ENCODE results near the gene GRIP1. TPM values are rescaled to one million over a fixed set of nuclear protein-coding genes. Genes with fewer than 3 reads are reported as not detected.

The GRIP1 gene
- total and polyA plus RNA-seq, 2 experiments from 2014 or later, result 5.1 to 13.7 TPM

DNA sequence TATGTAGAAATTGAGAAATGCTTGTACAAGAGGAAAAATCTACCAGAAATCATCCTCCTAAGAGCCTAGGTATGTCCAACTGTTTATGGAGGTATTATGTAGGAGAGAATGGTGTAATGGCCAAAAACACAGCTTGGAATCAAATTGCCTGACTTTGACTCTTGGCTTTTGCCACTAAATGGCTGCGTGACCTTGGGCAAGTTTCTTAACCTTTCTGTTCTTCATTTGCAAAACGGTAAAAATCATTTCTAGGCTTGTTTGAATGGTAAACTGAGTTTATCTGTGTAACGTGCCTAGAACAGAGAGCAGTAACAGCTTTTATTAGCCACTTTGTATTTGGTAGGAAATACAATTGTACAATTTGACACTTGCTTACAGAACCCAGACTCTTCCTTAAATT, 4.9 kb upstream of the GRIP1 start (continued):
- TF ChIP-seq, protein P1, sequence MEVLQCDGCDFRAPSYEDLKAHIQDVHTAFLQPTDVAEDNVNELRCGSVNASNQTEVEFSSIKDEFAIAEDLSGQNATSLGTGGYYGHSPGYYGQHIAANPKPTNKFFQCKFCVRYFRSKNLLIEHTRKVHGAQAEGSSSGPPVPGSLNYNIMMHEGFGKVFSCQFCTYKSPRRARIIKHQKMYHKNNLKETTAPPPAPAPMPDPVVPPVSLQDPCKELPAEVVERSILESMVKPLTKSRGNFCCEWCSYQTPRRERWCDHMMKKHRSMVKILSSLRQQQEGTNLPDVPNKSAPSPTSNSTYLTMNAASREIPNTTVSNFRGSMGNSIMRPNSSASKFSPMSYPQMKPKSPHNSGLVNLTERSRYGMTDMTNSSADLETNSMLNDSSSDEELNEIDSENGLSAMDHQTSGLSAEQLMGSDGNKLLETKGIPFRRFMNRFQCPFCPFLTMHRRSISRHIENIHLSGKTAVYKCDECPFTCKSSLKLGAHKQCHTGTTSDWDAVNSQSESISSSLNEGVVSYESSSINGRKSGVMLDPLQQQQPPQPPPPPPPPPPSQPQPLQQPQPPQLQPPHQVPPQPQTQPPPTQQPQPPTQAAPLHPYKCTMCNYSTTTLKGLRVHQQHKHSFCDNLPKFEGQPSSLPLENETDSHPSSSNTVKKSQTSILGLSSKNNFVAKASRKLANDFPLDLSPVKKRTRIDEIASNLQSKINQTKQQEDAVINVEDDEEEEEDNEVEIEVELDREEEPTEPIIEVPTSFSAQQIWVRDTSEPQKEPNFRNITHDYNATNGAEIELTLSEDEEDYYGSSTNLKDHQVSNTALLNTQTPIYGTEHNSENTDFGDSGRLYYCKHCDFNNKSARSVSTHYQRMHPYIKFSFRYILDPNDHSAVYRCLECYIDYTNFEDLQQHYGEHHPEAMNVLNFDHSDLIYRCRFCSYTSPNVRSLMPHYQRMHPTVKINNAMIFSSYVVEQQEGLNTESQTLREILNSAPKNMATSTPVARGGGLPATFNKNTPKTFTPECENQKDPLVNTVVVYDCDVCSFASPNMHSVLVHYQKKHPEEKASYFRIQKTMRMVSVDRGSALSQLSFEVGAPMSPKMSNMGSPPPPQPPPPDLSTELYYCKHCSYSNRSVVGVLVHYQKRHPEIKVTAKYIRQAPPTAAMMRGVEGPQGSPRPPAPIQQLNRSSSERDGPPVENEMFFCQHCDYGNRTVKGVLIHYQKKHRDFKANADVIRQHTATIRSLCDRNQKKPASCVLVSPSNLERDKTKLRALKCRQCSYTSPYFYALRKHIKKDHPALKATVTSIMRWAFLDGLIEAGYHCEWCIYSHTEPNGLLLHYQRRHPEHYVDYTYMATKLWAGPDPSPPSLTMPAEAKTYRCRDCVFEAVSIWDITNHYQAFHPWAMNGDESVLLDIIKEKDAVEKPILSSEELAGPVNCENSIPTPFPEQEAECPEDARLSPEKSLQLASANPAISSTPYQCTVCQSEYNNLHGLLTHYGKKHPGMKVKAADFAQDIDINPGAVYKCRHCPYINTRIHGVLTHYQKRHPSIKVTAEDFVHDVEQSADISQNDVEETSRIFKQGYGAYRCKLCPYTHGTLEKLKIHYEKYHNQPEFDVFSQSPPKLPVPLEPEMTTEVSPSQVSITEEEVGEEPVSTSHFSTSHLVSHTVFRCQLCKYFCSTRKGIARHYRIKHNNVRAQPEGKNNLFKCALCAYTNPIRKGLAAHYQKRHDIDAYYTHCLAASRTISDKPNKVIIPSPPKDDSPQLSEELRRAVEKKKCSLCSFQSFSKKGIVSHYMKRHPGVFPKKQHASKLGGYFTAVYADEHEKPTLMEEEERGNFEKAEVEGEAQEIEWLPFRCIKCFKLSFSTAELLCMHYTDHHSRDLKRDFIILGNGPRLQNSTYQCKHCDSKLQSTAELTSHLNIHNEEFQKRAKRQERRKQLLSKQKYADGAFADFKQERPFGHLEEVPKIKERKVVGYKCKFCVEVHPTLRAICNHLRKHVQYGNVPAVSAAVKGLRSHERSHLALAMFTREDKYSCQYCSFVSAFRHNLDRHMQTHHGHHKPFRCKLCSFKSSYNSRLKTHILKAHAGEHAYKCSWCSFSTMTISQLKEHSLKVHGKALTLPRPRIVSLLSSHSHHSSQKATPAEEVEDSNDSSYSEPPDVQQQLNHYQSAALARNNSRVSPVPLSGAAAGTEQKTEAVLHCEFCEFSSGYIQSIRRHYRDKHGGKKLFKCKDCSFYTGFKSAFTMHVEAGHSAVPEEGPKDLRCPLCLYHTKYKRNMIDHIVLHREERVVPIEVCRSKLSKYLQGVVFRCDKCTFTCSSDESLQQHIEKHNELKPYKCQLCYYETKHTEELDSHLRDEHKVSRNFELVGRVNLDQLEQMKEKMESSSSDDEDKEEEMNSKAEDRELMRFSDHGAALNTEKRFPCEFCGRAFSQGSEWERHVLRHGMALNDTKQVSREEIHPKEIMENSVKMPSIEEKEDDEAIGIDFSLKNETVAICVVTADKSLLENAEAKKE (CRISPR knock-in tag; IDR thresholded peaks at IDR 0.05), result no peak

DNA sequence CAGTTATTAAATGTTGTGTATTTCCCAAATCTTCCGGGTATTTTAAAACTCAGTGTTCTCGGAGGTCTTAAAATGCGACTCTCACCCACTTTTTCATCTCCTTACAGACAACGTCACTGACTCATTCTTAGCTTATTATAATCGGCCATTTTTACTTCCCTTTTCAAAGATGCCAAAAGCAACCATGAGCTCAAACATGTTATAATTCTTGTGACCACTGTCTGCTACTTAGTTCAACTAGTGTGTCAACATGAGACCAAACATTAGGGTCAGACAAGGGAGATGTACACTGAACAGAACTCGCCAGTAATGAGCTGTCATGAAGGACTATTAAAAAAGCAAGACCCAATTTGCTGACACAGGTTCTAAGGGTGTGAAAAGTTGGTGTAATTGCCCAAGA, 4.2 kb upstream of the GRIP1 start:
- Mint-ChIP-seq H3K27ac (no peak overlapping the region), H3K4me3 (no peak overlapping the region), H3K9me3 (no peaks in the 10 kb centered on the region), H3K36me3 (ENCODE audit: low read depth) (no peaks in the 10 kb centered on the region), H3K4me1 (peaks cover 35% of the 10 kb centered on the region), H3K27me3 (ENCODE audit: insufficient read depth, low read depth, poor library complexity) (peaks cover 2% of the 10 kb centered on the region)
- Histone ChIP-seq H3K4me2 (no peak overlapping the region), H3K4me1 (ENCODE audit: insufficient read depth) (peaks cover 23% of the 10 kb centered on the region), H2AFZ (no peak overlapping the region), H3K27ac (ENCODE audit: low read depth) (no peak overlapping the region), H3K79me2 (replicated peaks; ENCODE audit: insufficient read depth) (no peaks in the 10 kb centered on the region), H3K36me3 (ENCODE audit: insufficient read depth) (no peaks in the 10 kb centered on the region), H3K27me3 (ENCODE audit: insufficient read depth) (no peaks in the 10 kb centered on the region), H4K20me1 (replicated peaks; ENCODE audit: insufficient read depth) (no peaks in the 10 kb centered on the region), H3F3A (replicated peaks; ENCODE audit: low read depth) (no peaks in the 10 kb centered on the region), H3K4me3 (no peak overlapping the region), H3K9me2 (ENCODE audit: insufficient read depth) (0 out of 2 replicates have a peak, but pooled peaks cover 5% of the 10 kb centered on the region)
- ATAC-seq (no peak), DNase-seq (ENCODE audit: low spot score) (no peak)
- TF ChIP-seq ZNF331 (CRISPR knock-in tag; IDR thresholded peaks at IDR 0.05; ENCODE audit: low read depth), result no peak

DNA sequence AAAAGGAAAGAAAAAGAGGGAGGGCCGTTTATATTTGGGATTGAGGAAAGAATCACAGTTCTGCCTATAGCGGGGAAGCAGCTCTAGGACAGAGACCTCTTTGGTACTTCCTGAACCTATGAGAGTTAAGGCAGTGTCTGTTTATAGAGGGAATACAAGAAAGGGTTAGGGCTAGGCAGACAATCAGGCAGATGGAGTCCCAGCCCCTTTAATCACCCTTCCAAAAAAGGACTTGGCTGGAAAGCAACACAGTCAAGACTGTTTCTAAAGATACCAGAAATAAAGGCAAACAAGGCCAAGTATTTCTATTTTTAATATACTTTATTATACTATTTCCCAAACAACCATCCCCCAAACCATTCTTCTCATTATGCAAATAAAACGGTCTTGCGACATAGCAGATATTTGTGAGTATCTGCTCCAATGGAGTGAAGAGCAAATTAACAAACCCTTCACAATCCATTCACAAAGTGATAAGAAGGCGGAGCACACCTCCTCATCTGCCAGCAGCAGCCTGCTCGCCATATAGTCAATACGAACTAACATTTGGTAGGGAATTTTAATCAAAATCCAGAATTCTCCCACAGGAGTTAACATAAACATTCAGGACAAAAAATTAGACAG, 697 bp upstream of the GRIP1 start:
- ATAC-seq (peak; percentile 66), DNase-seq (ENCODE audit: low spot score) (no peak)
- TF ChIP-seq POLR2AphosphoS5 (IDR thresholded peaks at IDR 0.05; ENCODE audit: low read depth) (no peak), STAT1 (IDR thresholded peaks at IDR 0.05; ENCODE audit: unreplicated experiment) (no peak), JUNB (IDR thresholded peaks at IDR 0.05; ENCODE audit: unreplicated experiment) (no peak)
- TF ChIP-seq, protein P2, sequence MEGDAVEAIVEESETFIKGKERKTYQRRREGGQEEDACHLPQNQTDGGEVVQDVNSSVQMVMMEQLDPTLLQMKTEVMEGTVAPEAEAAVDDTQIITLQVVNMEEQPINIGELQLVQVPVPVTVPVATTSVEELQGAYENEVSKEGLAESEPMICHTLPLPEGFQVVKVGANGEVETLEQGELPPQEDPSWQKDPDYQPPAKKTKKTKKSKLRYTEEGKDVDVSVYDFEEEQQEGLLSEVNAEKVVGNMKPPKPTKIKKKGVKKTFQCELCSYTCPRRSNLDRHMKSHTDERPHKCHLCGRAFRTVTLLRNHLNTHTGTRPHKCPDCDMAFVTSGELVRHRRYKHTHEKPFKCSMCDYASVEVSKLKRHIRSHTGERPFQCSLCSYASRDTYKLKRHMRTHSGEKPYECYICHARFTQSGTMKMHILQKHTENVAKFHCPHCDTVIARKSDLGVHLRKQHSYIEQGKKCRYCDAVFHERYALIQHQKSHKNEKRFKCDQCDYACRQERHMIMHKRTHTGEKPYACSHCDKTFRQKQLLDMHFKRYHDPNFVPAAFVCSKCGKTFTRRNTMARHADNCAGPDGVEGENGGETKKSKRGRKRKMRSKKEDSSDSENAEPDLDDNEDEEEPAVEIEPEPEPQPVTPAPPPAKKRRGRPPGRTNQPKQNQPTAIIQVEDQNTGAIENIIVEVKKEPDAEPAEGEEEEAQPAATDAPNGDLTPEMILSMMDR (conservative IDR thresholded peaks at IDR 0.05; ENCODE audit: low read depth in 2 of 2), result no peak
- TF ChIP-seq, protein P3, sequence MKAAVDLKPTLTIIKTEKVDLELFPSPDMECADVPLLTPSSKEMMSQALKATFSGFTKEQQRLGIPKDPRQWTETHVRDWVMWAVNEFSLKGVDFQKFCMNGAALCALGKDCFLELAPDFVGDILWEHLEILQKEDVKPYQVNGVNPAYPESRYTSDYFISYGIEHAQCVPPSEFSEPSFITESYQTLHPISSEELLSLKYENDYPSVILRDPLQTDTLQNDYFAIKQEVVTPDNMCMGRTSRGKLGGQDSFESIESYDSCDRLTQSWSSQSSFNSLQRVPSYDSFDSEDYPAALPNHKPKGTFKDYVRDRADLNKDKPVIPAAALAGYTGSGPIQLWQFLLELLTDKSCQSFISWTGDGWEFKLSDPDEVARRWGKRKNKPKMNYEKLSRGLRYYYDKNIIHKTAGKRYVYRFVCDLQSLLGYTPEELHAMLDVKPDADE (IDR thresholded peaks at IDR 0.05), result no peak

More for the DNA sequence above, 697 bp upstream of the GRIP1 start:
- peaks cover 32% of the 10 kb centered on the region for H3K4me1 Mint-ChIP-seq
- peaks cover 12% of the 10 kb centered on the region for H3K4me1 ChIP-seq (ENCODE audit: insufficient read depth)
- no peak overlapping the region for H3K4me3 ChIP-seq
- H3K27ac ChIP-seq (ENCODE audit: low read depth), result no peak overlapping the region
- H3K36me3 Mint-ChIP-seq (ENCODE audit: low read depth), result no peaks in the 10 kb centered on the region
- H3K9me3 Mint-ChIP-seq, result no peaks in the 10 kb centered on the region
- H3K27me3 ChIP-seq (ENCODE audit: insufficient read depth), result no peaks in the 10 kb centered on the region
- 0 out of 2 replicates have a peak, but pooled peaks cover 5% of the 10 kb centered on the region for H3K9me2 ChIP-seq (ENCODE audit: insufficient read depth)
- H2AFZ ChIP-seq, result no peak overlapping the region
- H3K79me2 ChIP-seq (replicated peaks; ENCODE audit: insufficient read depth), result no peaks in the 10 kb centered on the region
- H3K27me3 Mint-ChIP-seq (ENCODE audit: insufficient read depth, low read depth, poor library complexity), result no peaks in the 10 kb centered on the region
- no peak overlapping the region for H3K4me2 ChIP-seq
- H3F3A ChIP-seq (replicated peaks; ENCODE audit: low read depth), result no peaks in the 10 kb centered on the region
- H3K4me3 Mint-ChIP-seq, result no peak overlapping the region
- no peak overlapping the region for H3K27ac Mint-ChIP-seq
- H3K36me3 ChIP-seq (ENCODE audit: insufficient read depth), result no peaks in the 10 kb centered on the region
- no peaks in the 10 kb centered on the region for H4K20me1 ChIP-seq (replicated peaks; ENCODE audit: insufficient read depth)
